Measurements from ENCODE around the gene LTO1. TPM values are rescaled to one million over a fixed set of nuclear protein-coding genes. Genes with fewer than 3 reads are reported as not detected.

LTO1 gene
- total RNA-seq, 1 donor from 2014 or later, result 52.5 TPM

DNA sequence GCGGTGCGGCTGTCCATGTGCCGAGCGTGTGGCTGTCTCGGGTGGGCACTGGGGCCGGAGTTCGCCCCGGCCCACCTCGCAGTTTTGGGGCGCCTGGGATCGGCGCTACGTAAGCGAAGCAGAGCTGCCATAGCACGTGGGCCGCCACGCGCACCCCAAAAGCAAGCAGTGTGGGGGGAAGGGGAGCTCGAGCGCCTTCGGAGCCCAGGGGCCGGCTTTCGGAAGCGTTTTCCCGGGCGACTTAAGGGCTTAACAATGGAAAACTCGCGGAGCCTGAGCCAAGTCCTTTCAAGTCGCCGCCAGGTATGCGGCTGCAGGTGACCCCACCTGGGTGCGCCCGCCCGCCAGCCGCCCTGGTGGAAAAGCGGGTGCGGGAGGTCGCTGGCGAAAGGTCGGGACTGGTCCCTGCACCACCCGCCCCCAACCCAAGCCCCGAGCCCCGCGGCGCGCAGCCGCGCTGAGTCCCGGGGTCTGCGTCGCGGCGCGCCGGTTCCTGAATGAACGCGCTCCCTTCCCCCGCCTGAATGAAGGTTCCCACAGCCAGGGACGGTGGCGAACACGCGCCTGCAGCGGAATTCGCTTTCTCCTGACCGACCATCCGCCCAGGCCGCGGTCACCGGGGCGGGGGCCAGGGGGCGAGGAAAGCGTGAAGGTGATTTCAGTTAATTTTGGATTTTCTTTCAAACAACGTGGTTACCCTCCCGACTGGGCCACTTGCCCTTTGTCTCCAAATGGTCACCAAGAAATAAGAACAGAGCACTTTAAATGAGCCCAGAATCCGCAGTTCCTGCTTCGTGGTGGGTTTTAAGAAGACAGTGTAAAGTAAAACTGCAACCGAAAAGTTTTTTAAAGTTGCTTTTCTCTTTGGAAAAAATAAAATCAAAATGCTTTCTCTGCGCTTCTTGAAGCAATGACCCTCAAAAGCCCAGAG is 36.9 kb downstream of the LTO1 start:
- Mint-ChIP-seq H3K4me1 (peaks cover 40% of the 10 kb centered on the region), H3K9me3 (no peaks in the 10 kb centered on the region), H3K27ac (no peak overlapping the region), H3K36me3 (ENCODE audit: low read depth) (no peaks in the 10 kb centered on the region), H3K27me3 (peaks cover 22% of the 10 kb centered on the region), H3K4me3 (peak overlapping the region; percentile 60)
- DNase-seq, result no peak
- intact Hi-C loops (cut with micrococcal nuclease), result no loop called here
- ChIA-PET CTCF (interaction anchor here (1.2 kb wide), 1 partner anchor 32 kb away, joined by 3 read pairs; no protein-coding TSS in a partner anchor), POLR2A (interaction anchor here (0.6 to 1.2 kb wide), 3 partner anchors 341 to 1809 kb away, joined by 3 to 8 read pairs (median 5); no protein-coding TSS in a partner anchor)
- TF ChIP-seq, protein P1, sequence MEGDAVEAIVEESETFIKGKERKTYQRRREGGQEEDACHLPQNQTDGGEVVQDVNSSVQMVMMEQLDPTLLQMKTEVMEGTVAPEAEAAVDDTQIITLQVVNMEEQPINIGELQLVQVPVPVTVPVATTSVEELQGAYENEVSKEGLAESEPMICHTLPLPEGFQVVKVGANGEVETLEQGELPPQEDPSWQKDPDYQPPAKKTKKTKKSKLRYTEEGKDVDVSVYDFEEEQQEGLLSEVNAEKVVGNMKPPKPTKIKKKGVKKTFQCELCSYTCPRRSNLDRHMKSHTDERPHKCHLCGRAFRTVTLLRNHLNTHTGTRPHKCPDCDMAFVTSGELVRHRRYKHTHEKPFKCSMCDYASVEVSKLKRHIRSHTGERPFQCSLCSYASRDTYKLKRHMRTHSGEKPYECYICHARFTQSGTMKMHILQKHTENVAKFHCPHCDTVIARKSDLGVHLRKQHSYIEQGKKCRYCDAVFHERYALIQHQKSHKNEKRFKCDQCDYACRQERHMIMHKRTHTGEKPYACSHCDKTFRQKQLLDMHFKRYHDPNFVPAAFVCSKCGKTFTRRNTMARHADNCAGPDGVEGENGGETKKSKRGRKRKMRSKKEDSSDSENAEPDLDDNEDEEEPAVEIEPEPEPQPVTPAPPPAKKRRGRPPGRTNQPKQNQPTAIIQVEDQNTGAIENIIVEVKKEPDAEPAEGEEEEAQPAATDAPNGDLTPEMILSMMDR (IDR thresholded peaks at IDR 0.05), result no peak
- ATAC-seq (ENCODE audit: low read depth), result no peak

DNA sequence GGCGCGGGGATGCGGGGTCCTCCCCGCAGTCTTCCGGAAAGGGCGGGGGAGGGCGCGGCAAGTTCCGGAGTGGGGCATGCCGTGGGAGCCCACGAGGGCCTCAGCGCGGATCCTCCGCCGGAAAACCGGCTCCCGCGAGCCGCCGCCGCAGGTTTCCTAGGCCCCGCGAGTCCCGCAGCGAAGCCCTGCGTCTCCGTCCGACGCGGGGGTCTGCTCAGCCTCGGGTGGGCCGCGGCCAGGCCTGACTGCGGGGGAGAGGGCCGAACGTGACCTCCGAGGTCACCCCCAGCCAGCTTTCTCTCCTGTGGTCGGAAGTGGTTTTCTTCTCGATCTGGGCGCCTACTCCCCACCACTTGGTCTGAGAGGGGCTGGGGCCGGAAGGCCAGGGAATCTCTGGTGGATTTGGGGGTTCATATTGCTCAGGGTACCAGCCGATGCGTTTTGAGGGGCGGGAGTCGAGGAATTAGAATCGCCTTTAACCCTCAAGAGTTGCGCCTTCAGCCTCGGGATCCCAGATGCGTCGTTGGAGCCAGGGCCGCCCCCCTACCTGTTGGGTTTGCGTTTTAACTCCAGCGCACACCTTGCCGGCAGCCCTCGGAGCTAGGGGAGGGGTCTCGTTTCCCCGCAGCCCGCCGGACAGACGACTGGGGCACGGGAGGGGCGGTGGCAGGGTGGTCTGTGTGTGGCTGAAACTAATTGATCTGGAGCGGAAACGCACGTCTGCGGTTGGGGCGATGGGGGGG is 37.8 kb downstream of the LTO1 start:
- ATAC-seq (ENCODE audit: low read depth) (no peak), DNase-seq (no peak)
- CTCF ChIA-PET, result interaction anchor here (1.2 kb wide), 1 partner anchor 33 kb away, joined by 3 read pairs; no protein-coding TSS in a partner anchor
- Mint-ChIP-seq H3K36me3 (ENCODE audit: low read depth) (no peaks in the 10 kb centered on the region), H3K9me3 (no peaks in the 10 kb centered on the region), H3K27me3 (peaks cover 24% of the 10 kb centered on the region), H3K27ac (no peak overlapping the region), H3K4me1 (peaks cover 40% of the 10 kb centered on the region), H3K4me3 (peak overlapping the region; percentile 48)
- intact Hi-C loops (cut with micrococcal nuclease), result no loop called here
- TF ChIP-seq, protein P1 (IDR thresholded peaks at IDR 0.05), result no peak
- POLR2A ChIA-PET, result interaction anchor here (0.6 kb wide), 1 partner anchor 1810 kb away, joined by 3 read pairs; no protein-coding TSS in a partner anchor

DNA sequence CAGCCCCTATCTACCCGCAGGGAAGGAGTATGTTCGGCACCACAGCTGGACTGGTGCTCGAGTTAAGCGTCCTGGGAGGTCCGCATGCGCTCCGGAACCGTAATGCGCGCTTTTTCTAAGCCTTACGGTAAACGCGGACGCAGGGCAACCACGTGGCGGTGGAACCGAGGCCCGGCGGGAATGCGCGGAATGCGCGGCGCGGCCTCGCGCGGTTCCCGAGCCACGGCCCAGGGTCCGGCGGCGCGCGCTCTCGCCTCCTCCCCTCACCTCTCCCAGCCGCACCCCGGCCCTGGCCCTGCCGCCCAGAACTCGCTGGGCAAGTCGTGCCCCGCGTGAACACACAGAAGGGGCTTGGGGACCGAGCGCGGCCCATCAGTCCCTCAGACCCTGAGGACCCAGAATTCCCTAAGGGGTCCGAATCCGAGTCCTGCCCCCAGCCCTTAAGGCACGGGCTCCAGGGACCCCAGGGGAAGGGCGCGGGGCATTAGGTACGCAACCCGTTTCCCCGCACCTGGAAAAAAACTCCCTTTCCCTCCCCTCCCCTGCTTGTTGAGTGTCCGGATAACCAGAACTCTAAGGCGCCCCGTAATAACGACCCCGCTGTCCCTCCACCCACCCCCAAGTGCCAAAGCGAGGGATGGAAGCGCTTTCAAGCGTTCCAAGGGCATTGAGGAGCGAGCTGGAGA is 38.5 kb downstream of the LTO1 start:
- no peaks in the 10 kb centered on the region for H3K9me3 Mint-ChIP-seq

DNA sequence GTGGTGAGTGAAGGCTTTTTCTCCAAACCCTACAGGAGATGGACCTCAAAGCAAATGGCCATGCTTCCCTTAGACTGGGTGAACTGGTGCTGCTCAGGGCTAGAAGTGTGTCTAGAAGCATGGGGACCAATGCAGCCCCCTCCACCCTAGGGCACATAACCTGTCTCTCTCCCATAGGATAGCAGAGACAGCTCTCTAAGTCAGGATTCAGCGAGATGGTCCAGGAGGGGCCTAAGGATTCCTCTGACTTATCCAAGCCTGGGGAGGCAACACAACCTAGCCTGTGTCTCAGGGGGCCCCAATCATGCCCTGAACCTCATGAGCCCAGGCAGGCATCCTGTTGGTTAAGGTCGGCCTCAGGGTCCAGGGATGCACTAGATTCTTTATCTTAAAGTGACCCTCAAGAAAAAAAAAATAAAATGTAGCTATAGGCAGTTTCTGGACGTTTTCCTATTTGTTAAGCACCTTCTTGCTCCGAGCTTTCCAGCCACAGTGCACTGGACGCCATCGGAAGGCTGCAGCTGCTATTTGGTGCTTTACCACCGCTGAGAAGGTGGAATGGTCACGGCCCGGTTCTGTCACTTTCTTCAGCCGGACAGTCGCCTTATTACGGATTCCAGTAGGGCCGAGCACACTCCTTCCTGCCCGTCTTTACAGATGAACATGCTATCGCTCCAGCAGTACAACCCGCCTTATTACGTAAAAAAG is 39.2 kb downstream of the LTO1 start:
- ATAC-seq (ENCODE audit: low read depth) (no peak), DNase-seq (no peak)
- POLR2A ChIA-PET, result no interaction called here
- Mint-ChIP-seq H3K27me3 (peaks cover 27% of the 10 kb centered on the region), H3K36me3 (ENCODE audit: low read depth) (no peaks in the 10 kb centered on the region), H3K4me3 (peak overlapping the region; percentile 41), H3K9me3 (peaks cover 2% of the 10 kb centered on the region), H3K4me1 (peaks cover 35% of the 10 kb centered on the region), H3K27ac (no peak overlapping the region)
- CTCF ChIA-PET, result no interaction called here
- TF ChIP-seq, protein P1 (IDR thresholded peaks at IDR 0.05), result no peak
- intact Hi-C loops (cut with micrococcal nuclease), result no loop called here

More for the DNA sequence above, 38.5 kb downstream of the LTO1 start:
- TF ChIP-seq, protein P1 (IDR thresholded peaks at IDR 0.05), result no peak
- DNase-seq (no peak), ATAC-seq (ENCODE audit: low read depth) (no peak)
- no peaks in the 10 kb centered on the region for H3K36me3 Mint-ChIP-seq (ENCODE audit: low read depth)
- H3K4me1 Mint-ChIP-seq, result peaks cover 40% of the 10 kb centered on the region
- CTCF ChIA-PET, result interaction anchor here (1.2 kb wide), 1 partner anchor 34 kb away, joined by 3 read pairs; no protein-coding TSS in a partner anchor
- intact Hi-C loops (cut with micrococcal nuclease), result no loop called here
- POLR2A ChIA-PET, result no interaction called here
- peak overlapping the region; percentile 41 for H3K4me3 Mint-ChIP-seq
- H3K27me3 Mint-ChIP-seq, result peaks cover 27% of the 10 kb centered on the region
- no peak overlapping the region for H3K27ac Mint-ChIP-seq
